ENCODE measurements around the gene CRAMP1. TPM values are rescaled to one million over a fixed set of nuclear protein-coding genes. Genes with fewer than 3 reads are reported as not detected.
"Not testable (repeated sequence)": the region's sequence is repeated elsewhere in the genome, so short reads cannot be mapped to it uniquely, and the experiment has no call there.

Gene CRAMP1
- total RNA-seq, 1 donor from 2014 or later, result 11.7 TPM

DNA sequence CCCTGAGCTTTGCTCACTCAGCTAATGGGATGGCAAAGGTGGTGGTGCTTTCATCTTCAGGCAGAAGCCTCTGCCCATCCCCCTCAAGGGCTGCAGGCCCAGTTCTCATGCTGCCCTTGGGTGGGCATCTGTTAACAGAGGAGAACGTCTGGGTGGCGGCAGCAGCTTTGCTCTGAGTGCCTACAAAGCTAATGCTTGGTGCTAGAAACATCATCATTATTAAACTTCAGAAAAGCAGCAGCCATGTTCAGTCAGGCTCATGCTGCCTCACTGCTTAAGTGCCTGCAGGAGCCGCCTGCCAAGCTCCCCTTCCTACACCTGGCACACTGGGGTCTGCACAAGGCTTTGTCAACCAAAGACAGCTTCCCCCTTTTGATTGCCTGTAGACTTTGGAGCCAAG, 88.1 kb downstream of the CRAMP1 start:
- no peak overlapping the region for H3K27ac Mint-ChIP-seq
- Histone ChIP-seq H3K36me3 (no peaks in the 10 kb centered on the region), H3K4me1 (no peaks in the 10 kb centered on the region), H3K9me3 (ENCODE audit: low read depth) (no peaks in the 10 kb centered on the region), H3K9ac (no peak overlapping the region), H4K20me1 (ENCODE audit: low read depth) (peaks cover 24% of the 10 kb centered on the region), H3K27me3 (no peaks in the 10 kb centered on the region), H3K4me3 (no peak overlapping the region), H3K4me2 (no peak overlapping the region), H3F3A (ENCODE audit: low read depth) (peaks cover 46% of the 10 kb centered on the region), H3K79me2 (ENCODE audit: low read depth) (peaks cover 20% of the 10 kb centered on the region), H3K27ac (no peak overlapping the region), H2AFZ (replicated peaks) (no peak overlapping the region)
- H3K36me3 Mint-ChIP-seq, result peaks cover 40% of the 10 kb centered on the region
- H3K9me3 Mint-ChIP-seq, result no peaks in the 10 kb centered on the region
- H3K4me1 Mint-ChIP-seq, result peaks cover 9% of the 10 kb centered on the region
- no peak for DNase-seq (ENCODE audit: low spot score)
- peaks cover 5% of the 10 kb centered on the region for H3K27me3 Mint-ChIP-seq (ENCODE audit: insufficient read depth, low read depth)
- H3K4me3 Mint-ChIP-seq, result no peak overlapping the region
- TF ChIP-seq EZH2phosphoT487 (IDR thresholded peaks at IDR 0.05) (no peak), EZH2 (IDR thresholded peaks at IDR 0.05) (no peak)
- TF ChIP-seq, protein P1, sequence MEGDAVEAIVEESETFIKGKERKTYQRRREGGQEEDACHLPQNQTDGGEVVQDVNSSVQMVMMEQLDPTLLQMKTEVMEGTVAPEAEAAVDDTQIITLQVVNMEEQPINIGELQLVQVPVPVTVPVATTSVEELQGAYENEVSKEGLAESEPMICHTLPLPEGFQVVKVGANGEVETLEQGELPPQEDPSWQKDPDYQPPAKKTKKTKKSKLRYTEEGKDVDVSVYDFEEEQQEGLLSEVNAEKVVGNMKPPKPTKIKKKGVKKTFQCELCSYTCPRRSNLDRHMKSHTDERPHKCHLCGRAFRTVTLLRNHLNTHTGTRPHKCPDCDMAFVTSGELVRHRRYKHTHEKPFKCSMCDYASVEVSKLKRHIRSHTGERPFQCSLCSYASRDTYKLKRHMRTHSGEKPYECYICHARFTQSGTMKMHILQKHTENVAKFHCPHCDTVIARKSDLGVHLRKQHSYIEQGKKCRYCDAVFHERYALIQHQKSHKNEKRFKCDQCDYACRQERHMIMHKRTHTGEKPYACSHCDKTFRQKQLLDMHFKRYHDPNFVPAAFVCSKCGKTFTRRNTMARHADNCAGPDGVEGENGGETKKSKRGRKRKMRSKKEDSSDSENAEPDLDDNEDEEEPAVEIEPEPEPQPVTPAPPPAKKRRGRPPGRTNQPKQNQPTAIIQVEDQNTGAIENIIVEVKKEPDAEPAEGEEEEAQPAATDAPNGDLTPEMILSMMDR (IDR thresholded peaks at IDR 0.05), result no peak

DNA sequence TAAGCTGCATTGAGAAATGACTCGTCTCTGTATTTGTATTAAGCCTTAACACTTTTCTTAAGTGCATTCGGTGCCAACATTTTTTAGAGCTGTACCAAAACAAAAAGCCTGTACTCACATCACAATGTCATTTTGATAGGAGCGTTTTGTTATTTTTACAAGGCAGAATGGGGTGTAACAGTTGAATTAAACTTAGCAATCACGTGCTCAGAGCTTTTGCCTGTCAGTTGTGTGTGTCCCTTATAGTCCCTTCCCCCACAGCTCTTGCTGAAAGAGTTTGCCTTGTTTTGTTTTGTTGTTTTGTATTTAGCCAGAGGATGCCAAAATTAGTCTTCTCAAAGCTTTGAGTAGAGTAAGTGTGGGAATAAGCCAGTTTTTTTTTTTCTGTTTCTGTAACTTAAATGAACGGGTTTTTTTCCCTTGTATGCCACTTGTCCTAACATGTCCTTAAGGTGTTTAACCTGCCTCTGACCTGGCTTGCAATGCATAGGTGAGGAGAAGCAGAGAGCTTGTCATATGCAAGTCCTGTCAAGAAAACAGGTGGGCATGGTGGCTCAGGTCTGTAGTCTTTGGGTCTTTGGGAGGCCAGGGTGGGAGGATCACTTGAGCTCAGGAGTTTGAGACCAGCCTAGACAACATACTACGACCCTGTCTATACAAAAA, 89.2 kb downstream of the CRAMP1 start:
- TF ChIP-seq EZH2phosphoT487 (IDR thresholded peaks at IDR 0.05) (no peak), EZH2 (IDR thresholded peaks at IDR 0.05) (no peak)
- TF ChIP-seq, protein P1 (IDR thresholded peaks at IDR 0.05), result no peak
- Mint-ChIP-seq H3K4me1 (peaks cover 13% of the 10 kb centered on the region), H3K9me3 (no peaks in the 10 kb centered on the region), H3K4me3 (no peak overlapping the region), H3K27me3 (ENCODE audit: insufficient read depth, low read depth) (peaks cover 9% of the 10 kb centered on the region), H3K27ac (no peak overlapping the region), H3K36me3 (peaks cover 37% of the 10 kb centered on the region)
- Histone ChIP-seq H3K9me3 (ENCODE audit: low read depth) (no peaks in the 10 kb centered on the region), H3K9ac (no peak overlapping the region), H3K36me3 (no peaks in the 10 kb centered on the region), H3K4me3 (no peak overlapping the region), H3K4me2 (no peak overlapping the region), H4K20me1 (ENCODE audit: low read depth) (peaks cover 15% of the 10 kb centered on the region), H3K79me2 (ENCODE audit: low read depth) (peaks cover 11% of the 10 kb centered on the region), H3K4me1 (no peaks in the 10 kb centered on the region), H3F3A (ENCODE audit: low read depth) (peaks cover 52% of the 10 kb centered on the region), H3K27ac (peak overlapping the region; percentile 16), H3K27me3 (no peaks in the 10 kb centered on the region), H2AFZ (replicated peaks) (no peak overlapping the region)
- DNase-seq (ENCODE audit: low spot score), result no peak

DNA sequence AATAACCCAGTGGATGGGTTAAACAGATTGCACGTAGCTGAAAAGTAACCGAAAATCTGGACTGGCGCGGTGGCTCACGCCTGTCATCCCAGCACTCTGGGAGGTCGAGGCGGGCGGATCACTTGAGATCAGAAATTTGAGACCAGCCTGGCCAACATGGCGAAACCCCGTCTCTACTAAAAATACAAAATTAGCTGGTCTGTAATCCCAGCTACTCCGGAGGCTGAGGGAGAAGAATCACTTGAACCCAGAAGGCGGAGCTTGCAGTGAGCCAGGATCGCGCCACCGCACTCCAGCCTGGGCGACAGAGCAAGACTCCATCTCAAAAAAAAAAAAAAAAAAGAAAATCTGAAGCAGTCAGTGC, 93.1 kb downstream of the CRAMP1 start:
- peak overlapping the region; percentile 79 for H3K4me3 ChIP-seq
- H3F3A ChIP-seq (ENCODE audit: low read depth), result peaks cover 39% of the 10 kb centered on the region
- H3K9me3 ChIP-seq (ENCODE audit: low read depth); H3K9me3 Mint-ChIP-seq; H3K4me1 ChIP-seq; H3K36me3 ChIP-seq; H3K27me3 ChIP-seq: not testable (repeated sequence)
- peaks cover 39% of the 10 kb centered on the region for H4K20me1 ChIP-seq (ENCODE audit: low read depth)
- Mint-ChIP-seq H3K27me3 (ENCODE audit: insufficient read depth, low read depth) (peaks cover 13% of the 10 kb centered on the region), H3K4me3 (peak overlapping the region; percentile 98), H3K27ac (peak overlapping the region; percentile 97), H3K36me3 (peaks cover 15% of the 10 kb centered on the region), H3K4me1 (peaks cover 23% of the 10 kb centered on the region)
- peak overlapping the region; percentile 50 for H3K9ac ChIP-seq
- peak overlapping the region; percentile 76 for H3K27ac ChIP-seq
- H3K4me2 ChIP-seq, result peak overlapping the region; percentile 83
- H3K79me2 ChIP-seq (ENCODE audit: low read depth), result peaks cover 41% of the 10 kb centered on the region
- H2AFZ ChIP-seq (replicated peaks), result peak overlapping the region; percentile 65
- peak; percentile 49 for DNase-seq (ENCODE audit: low spot score)

DNA sequence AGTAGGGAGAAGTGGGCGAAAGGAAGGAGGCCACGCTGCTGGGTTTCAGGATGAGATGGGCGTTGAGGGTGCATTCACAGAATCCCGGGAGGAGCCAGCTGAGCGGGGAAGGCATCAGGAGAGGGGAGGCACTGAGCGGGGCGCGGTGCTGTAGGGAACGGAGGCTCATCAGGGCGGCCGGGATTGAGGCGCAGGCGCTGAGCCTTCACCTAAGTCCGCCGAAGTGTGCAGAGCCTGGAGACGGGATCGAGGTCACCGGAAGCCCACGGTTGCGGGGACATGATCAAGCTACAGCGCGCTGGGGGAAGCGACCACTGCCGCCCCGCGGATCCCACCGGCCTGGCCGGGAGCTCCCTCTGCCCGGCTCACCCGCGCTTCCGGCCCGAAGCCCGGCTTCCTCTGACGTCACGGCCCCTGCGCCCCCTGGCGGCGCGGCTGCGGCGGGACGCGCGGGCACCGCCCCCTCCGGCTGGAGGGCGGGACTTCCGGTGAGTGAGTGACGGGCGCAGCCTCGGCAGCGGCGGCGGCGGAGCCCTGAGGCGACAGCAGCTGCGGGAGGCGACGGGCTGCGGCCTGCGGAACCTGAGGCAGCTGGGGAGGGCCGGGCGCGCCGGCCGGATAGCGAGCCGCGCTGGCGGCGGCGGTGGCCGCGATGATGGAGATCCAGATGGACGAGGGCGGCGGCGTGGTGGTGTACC, 93.7 kb downstream of the CRAMP1 start, which contains the start of gene MAPK8IP3:
Gene MAPK8IP3 (plus strand): TSS at position 508 of the 698 bp plus-strand sequence. CDS start 145 bp downstream, at position 653.
- H3K4me2 ChIP-seq, result peak within 1 kb of the TSS; percentile 98
- H2AFZ ChIP-seq (replicated peaks), result peak within 1 kb of the TSS; percentile 71
- Mint-ChIP-seq H3K4me1 (peaks cover 23% of the 10 kb centered on the region), H3K4me3 (peak within 1 kb of the TSS; percentile 98), H3K36me3 (peaks cover 14% of the 10 kb centered on the region), H3K9me3 (no peaks in the 10 kb centered on the region), H3K27me3 (ENCODE audit: insufficient read depth, low read depth) (peaks cover 13% of the 10 kb centered on the region), H3K27ac (peak within 1 kb of the TSS; percentile 97)
- H3K4me1 ChIP-seq, result no peaks in the 10 kb centered on the region
- peak; percentile 97 for DNase-seq (ENCODE audit: low spot score)
- no peaks in the 10 kb centered on the region for H3K9me3 ChIP-seq (ENCODE audit: low read depth)
- peaks cover 44% of the 10 kb centered on the region for H4K20me1 ChIP-seq (ENCODE audit: low read depth)
- peak within 1 kb of the TSS; percentile 76 for H3K27ac ChIP-seq
- H3F3A ChIP-seq (ENCODE audit: low read depth), result peaks cover 39% of the 10 kb centered on the region
- TF ChIP-seq, protein P1 (IDR thresholded peaks at IDR 0.05), result peak; percentile 90
- TF ChIP-seq EZH2phosphoT487 (IDR thresholded peaks at IDR 0.05), result no peak
- H3K27me3 ChIP-seq, result no peaks in the 10 kb centered on the region
- peak within 1 kb of the TSS; percentile 74 for H3K9ac ChIP-seq
- peak within 1 kb of the TSS; percentile 79 for H3K4me3 ChIP-seq
- peaks cover 46% of the 10 kb centered on the region for H3K79me2 ChIP-seq (ENCODE audit: low read depth)
- no peaks in the 10 kb centered on the region for H3K36me3 ChIP-seq

Data from neural progenitor cell (in vitro differentiated cells).